Measurements from ENCODE around the gene HIVEP3.
A peak's percentile ranks its signal among the peaks of the same experiment; 100 is the strongest.

HIVEP3 gene

GRCh38 chr1:41486371-41487125, 432.2 kb downstream of the HIVEP3 start:
- DNase-seq, result no peak

- DNase-seq, result no peak
Observed at GRCh38 chr1:41486053-41486370, 432.7 kb downstream of the HIVEP3 start.

GRCh38 chr1:41485605-41486004, 433.1 kb downstream of the HIVEP3 start:
- no peak for DNase-seq

GRCh38 chr1:41484402-41485241, 434.1 kb downstream of the HIVEP3 start, which contains the start of gene EDN2:
EDN2 (minus strand) TSS chr1:41484683; CDS start chr1:41484601, 82 bp downstream.
- peak; percentile 94 for DNase-seq

- peak; percentile 20 for DNase-seq
Observed at GRCh38 chr1:41483960-41484401, 434.7 kb downstream of the HIVEP3 start.

GRCh38 chr1:41483001-41483850, 435.5 kb downstream of the HIVEP3 start:
- peak; percentile 96 for DNase-seq

- peak; percentile 96 for DNase-seq
Observed at GRCh38 chr1:41482001-41482765, 436.5 kb downstream of the HIVEP3 start.

- no peak for DNase-seq
Observed at GRCh38 chr1:41481109-41481775, 437.5 kb downstream of the HIVEP3 start.

- no peak for DNase-seq
Observed at GRCh38 chr1:41480204-41481108, 438.3 kb downstream of the HIVEP3 start.

GRCh38 chr1:41479808-41480160, 438.9 kb downstream of the HIVEP3 start:
- DNase-seq, result no peak

- DNase-seq, result no peak
Observed at GRCh38 chr1:41479000-41479807, 439.5 kb downstream of the HIVEP3 start.

- no peak for DNase-seq
Observed at GRCh38 chr1:41478118-41478748, 440.5 kb downstream of the HIVEP3 start.

- DNase-seq, result no peak
Observed at GRCh38 chr1:41476807-41477361, 441.8 kb downstream of the HIVEP3 start.

- DNase-seq, result no peak
Observed at GRCh38 chr1:41475859-41476567, 442.7 kb downstream of the HIVEP3 start.

GRCh38 chr1:41475346-41475745, 443.4 kb downstream of the HIVEP3 start:
- DNase-seq, result no peak

- DNase-seq, result no peak
Observed at GRCh38 chr1:41474490-41475271, 444.0 kb downstream of the HIVEP3 start.

- DNase-seq, result no peak
Observed at GRCh38 chr1:41473738-41474362, 444.9 kb downstream of the HIVEP3 start.

Data from RPMI8226 (cell line).